Glutamatergic neuron (in vitro differentiated cells): ENCODE data around the gene CDV3. TPM values are rescaled to one million over a fixed set of nuclear protein-coding genes. Genes with fewer than 3 reads are reported as not detected.

Experiments
- DNase-seq: peaks from one replicate; pipeline ENCODE4 v3.0.0; 2022
- H3K27ac Mint-ChIP-seq: one replicate; pipeline ENCODE4 v1.8.0; 2020; ENCODE audit warnings: mild to moderate bottlenecking, mixed read lengths, inconsistent platforms; ENCODE audit not compliant: unreplicated experiment
- H3K27me3 Mint-ChIP-seq: one replicate; pipeline ENCODE4 v1.8.0; 2020; ENCODE audit warnings: mild to moderate bottlenecking, moderate library complexity, mixed read lengths, inconsistent platforms; ENCODE audit not compliant: unreplicated experiment
- H3K36me3 Mint-ChIP-seq: one replicate; pipeline ENCODE4 v1.8.0; 2020; ENCODE audit warnings: mild to moderate bottlenecking, mixed read lengths, inconsistent platforms; ENCODE audit not compliant: unreplicated experiment
- H3K4me1 Mint-ChIP-seq: one replicate; pipeline ENCODE4 v1.8.0; 2020; ENCODE audit warnings: mild to moderate bottlenecking, low read depth, mixed read lengths, inconsistent platforms; ENCODE audit not compliant: unreplicated experiment
- H3K4me3 Mint-ChIP-seq: one replicate; pipeline ENCODE4 v1.8.0; 2020; ENCODE audit warnings: mild to moderate bottlenecking, mixed read lengths, inconsistent platforms; ENCODE audit not compliant: unreplicated experiment
- H3K9me3 Mint-ChIP-seq: one replicate; pipeline ENCODE4 v1.8.0; 2020; ENCODE audit warnings: mild to moderate bottlenecking, moderate library complexity, mixed read lengths, inconsistent platforms; ENCODE audit not compliant: unreplicated experiment
- total RNA-seq: library from RNA; stranded (reverse); fragmentation: NEBNext Ultra II Directional; extraction: Animal tissue kit (Norgen Biotek cat#: 25700); gene quantifications from one replicate; pipeline ENCODE4 v1.2.1, GENCODE V29; 2021; ENCODE audit not compliant: unreplicated experiment
- TF ChIP-seq, protein P1 (sequence below): fragments of 200-600 bp; sonication (generic); IDR thresholded peaks from one replicate; pipeline ENCODE4 v1.5.0; 2021; ENCODE audit not compliant: partially characterized antibody, unreplicated experiment

CDV3 gene
- total RNA-seq, 1 donor from 2014 or later, result 91.2 TPM

DNA sequence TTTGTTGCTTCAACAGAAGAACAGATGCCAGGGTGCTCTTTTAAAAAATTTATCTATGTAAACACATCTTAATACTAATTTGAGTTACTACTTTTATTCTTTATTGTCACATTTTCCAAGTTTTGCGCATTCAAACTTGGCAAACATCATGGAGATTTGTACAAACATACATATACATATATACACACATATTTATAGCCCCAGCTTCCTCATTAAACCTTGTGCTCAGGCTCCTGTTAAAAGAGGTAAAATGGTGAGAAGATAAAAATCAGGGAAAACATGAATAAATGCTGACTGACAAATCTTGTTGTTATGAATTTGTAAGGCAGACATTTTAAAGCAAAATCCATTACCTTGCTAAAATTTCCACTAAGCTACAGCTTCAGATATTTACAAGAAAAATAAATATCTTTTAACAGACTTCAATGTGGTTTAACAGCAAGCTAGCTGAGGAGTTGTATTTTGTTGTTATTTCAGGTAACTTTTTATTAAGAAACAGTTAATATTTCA lies 27.1 kb downstream of the CDV3 start:
- Mint-ChIP-seq H3K9me3 (no peaks in the 10 kb centered on the region), H3K36me3 (no peaks in the 10 kb centered on the region), H3K27me3 (no peaks in the 10 kb centered on the region), H3K4me1 (no peaks in the 10 kb centered on the region), H3K27ac (no peak overlapping the region), H3K4me3 (no peak overlapping the region)
- TF ChIP-seq, protein P1, sequence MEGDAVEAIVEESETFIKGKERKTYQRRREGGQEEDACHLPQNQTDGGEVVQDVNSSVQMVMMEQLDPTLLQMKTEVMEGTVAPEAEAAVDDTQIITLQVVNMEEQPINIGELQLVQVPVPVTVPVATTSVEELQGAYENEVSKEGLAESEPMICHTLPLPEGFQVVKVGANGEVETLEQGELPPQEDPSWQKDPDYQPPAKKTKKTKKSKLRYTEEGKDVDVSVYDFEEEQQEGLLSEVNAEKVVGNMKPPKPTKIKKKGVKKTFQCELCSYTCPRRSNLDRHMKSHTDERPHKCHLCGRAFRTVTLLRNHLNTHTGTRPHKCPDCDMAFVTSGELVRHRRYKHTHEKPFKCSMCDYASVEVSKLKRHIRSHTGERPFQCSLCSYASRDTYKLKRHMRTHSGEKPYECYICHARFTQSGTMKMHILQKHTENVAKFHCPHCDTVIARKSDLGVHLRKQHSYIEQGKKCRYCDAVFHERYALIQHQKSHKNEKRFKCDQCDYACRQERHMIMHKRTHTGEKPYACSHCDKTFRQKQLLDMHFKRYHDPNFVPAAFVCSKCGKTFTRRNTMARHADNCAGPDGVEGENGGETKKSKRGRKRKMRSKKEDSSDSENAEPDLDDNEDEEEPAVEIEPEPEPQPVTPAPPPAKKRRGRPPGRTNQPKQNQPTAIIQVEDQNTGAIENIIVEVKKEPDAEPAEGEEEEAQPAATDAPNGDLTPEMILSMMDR, result no peak
- no peak for DNase-seq

DNA sequence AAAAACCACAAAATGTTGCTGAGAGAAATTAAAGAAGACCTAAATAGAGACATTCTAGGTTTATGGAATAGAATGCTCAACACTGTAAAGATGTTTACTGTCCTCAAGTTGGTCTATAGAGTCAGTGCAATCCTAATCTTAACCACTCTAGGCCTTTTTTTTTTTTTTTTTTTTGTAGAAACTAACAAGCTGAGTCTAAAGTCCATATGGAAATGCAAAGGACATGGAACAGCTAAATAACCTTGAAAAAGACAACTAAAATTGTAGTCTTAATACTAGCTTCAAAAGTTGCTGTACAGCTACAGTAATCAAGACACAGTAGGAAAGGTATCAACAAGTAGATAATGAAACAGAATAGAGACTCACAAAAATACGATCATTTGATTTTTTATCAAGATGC lies 32.9 kb downstream of the CDV3 start:
- no peaks in the 10 kb centered on the region for H3K36me3 Mint-ChIP-seq
- H3K27me3 Mint-ChIP-seq, result no peaks in the 10 kb centered on the region
- no peaks in the 10 kb centered on the region for H3K4me1 Mint-ChIP-seq
- H3K9me3 Mint-ChIP-seq, result no peaks in the 10 kb centered on the region
- TF ChIP-seq, protein P1, result no peak
- no peak for DNase-seq
- no peak overlapping the region for H3K4me3 Mint-ChIP-seq
- H3K27ac Mint-ChIP-seq, result no peak overlapping the region

DNA sequence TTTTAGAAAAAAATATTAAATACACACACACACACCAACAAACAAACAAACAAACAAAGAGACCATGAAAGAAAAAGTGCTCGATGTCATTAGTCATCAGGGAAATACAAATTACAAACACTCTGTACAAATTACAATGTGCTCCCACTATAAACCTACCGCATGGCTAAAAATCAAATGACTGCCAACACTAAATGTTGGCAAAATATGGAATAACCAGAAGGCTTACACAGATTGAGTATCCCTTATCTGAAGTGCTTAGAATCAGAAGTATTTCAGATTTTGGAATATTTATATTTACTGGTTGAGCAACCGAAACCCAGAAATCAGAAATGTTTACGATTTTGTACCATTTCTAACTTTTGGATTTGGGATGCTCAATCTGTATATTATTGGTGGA lies 33.4 kb downstream of the CDV3 start:
- Mint-ChIP-seq H3K36me3 (no peaks in the 10 kb centered on the region), H3K4me3 (no peak overlapping the region), H3K27me3 (no peaks in the 10 kb centered on the region), H3K4me1 (no peaks in the 10 kb centered on the region), H3K27ac (no peak overlapping the region), H3K9me3 (no peaks in the 10 kb centered on the region)
- DNase-seq, result no peak
- TF ChIP-seq, protein P1, result no peak

DNA sequence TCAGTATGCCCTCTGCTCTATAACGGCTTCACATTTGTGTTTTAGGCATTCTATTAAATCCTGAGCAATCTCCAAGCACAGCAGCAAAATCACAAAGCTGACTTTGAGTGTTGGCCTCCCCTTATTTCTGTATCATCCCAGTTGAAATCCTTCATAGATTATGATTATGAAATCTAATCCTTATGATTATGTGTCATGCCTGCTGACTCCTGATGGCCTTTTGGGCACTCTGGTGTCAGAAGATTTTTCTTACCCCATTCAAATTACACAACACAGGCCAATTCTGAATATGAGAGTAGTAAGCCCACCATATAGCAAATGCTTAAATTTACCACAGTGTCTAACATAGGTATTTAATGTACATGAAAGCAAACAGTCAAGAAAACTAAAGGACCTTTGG lies 34.3 kb downstream of the CDV3 start:
- no peak overlapping the region for H3K27ac Mint-ChIP-seq
- no peak overlapping the region for H3K4me3 Mint-ChIP-seq
- H3K4me1 Mint-ChIP-seq, result no peaks in the 10 kb centered on the region
- no peaks in the 10 kb centered on the region for H3K9me3 Mint-ChIP-seq
- no peaks in the 10 kb centered on the region for H3K27me3 Mint-ChIP-seq
- TF ChIP-seq, protein P1, result no peak
- H3K36me3 Mint-ChIP-seq, result no peaks in the 10 kb centered on the region
- no peak for DNase-seq

DNA sequence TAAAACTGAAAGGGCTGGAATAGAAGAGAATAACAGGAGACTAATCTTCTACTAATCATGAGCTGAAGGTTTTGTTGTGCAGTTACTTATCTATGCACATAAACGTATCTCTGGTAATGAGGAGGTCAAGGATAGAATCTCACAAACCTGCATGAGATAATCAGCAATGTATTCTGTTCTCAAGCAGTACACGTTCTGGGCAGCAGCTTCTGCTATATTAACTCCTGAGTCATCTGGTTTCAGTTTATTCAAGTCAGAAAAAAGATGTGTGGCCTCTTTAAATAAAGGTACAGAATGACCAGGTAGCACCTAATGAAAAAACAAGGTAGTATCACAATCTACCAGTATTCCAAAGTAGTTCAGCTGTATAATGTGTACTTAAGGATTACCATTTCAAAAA lies 34.9 kb downstream of the CDV3 start:
- Mint-ChIP-seq H3K4me3 (no peak overlapping the region), H3K4me1 (no peaks in the 10 kb centered on the region), H3K9me3 (no peaks in the 10 kb centered on the region), H3K27ac (no peak overlapping the region), H3K27me3 (no peaks in the 10 kb centered on the region), H3K36me3 (no peaks in the 10 kb centered on the region)
- no peak for DNase-seq
- TF ChIP-seq, protein P1, result no peak
